K562 (cell line): ENCODE measurements around the gene PPP2R1B. TPM values are rescaled to one million over a fixed set of nuclear protein-coding genes. Genes with fewer than 3 reads are reported as not detected.

Source experiments
- CREB5 ChIP-seq: fragments of 250-450 bp; sonication (Bioruptor Pico); IDR thresholded peaks from 2 replicates; pipeline ENCODE4 v1.5.0; 2020; ENCODE audit warnings: mild to moderate bottlenecking
- FOSL1 ChIP-seq: fragments of 200-800 bp; sonication (Bioruptor generic); conservative IDR thresholded peaks from 2 replicates; pipeline ENCODE4 v1.6.1; 2016; ENCODE audit warnings: missing genetic modification characterization, missing compliant biosample characterization
- GABPA ChIP-seq: fragments of 200-800 bp; sonication (Bioruptor generic); conservative IDR thresholded peaks from 2 replicates; pipeline ENCODE4 v1.6.1; 2016; ENCODE audit warnings: low read depth, missing genetic modification characterization, missing compliant biosample characterization
- MAFK ChIP-seq: IDR thresholded peaks from 2 replicates; pipeline ENCODE4 v1.6.1; 2011; ENCODE audit warnings: low read length, improper control_type of control experiment
- MEF2A ChIP-seq: IDR thresholded peaks from 2 replicates; pipeline ENCODE4 v1.6.1; 2011; ENCODE audit warnings: low read depth, mild to moderate bottlenecking, low read length, moderate library complexity; ENCODE audit not compliant: control insufficient read depth
- POLR2AphosphoS5 ChIP-seq: IDR thresholded peaks from 2 replicates; pipeline ENCODE4 v1.6.1; 2011; ENCODE audit warnings: mild to moderate bottlenecking, low read depth, low read length, moderate library complexity; ENCODE audit not compliant: control insufficient read depth, insufficient read depth
- TAF1 ChIP-seq: IDR thresholded peaks from 2 replicates; pipeline ENCODE4 v1.6.1; 2011; ENCODE audit warnings: mild to moderate bottlenecking, low read length, moderate library complexity; ENCODE audit not compliant: insufficient read depth, control insufficient read depth, severe bottlenecking; ENCODE audit errors: extremely low read depth
- TCF3 ChIP-seq: sonication (generic); formaldehyde crosslinking; IDR thresholded peaks from 2 replicates; pipeline ENCODE4 v1.4.0; 2020; ENCODE audit warnings: mild to moderate bottlenecking, missing genetic modification reagents
- ZBED1 ChIP-seq: IDR thresholded peaks from 2 replicates; pipeline ENCODE4 v1.6.1; 2014
- ZFPM2 ChIP-seq: fragments of 250-450 bp; sonication (Bioruptor Pico); IDR thresholded peaks from 2 replicates; pipeline ENCODE4 v1.5.1; 2022; ENCODE audit warnings: mild to moderate bottlenecking
- ZNF175 ChIP-seq: fragments of 200-800 bp; sonication (Bioruptor generic); IDR thresholded peaks from 2 replicates; pipeline ENCODE4 v1.6.1; 2016; ENCODE audit warnings: low read depth, mild to moderate bottlenecking, missing genetic modification characterization, missing compliant biosample characterization
- ZNF696 ChIP-seq: fragments of 250-450 bp; sonication (Bioruptor Pico); conservative IDR thresholded peaks from 2 replicates; pipeline ENCODE4 v1.4.0; 2020; ENCODE audit warnings: mild to moderate bottlenecking, moderate library complexity
- ZNF699 ChIP-seq: fragments of 250-450 bp; sonication (Bioruptor Pico); IDR thresholded peaks from 2 replicates; pipeline ENCODE4 v1.8.0; 2021; ENCODE audit warnings: mild to moderate bottlenecking, moderate library complexity; ENCODE audit not compliant: insufficient replicate concordance
- polyA plus RNA-seq, 8 experiments: library from polyadenylated mRNA; depleted of rRNA in 4 of 8; stranded (reverse) in 5 of 8; unstranded in 3 of 8; fragments of >200 nt; fragmentation: Nextera tagmentation in 2 of 8; fragmentation: Illumina TruSeq in 1 of 8; extraction: Ambion mirVana in 2 of 8; extraction: Trizol in 1 of 8; gene quantifications; 2 replicates each; pipeline versions ENCODE4 v1.2.1 to v1.2.3, GENCODE V29; 2011 to 2014; ENCODE audit warnings: inconsistent platforms in 1 of 8, missing spikeins in 1 of 8
- total RNA-seq, 7 experiments: library from RNA; depleted of rRNA in 6 of 7; stranded (reverse); fragments of >200 nt in 6 of 7; fragmentation: Illumina TruSeq in 2 of 7; extraction: Trizol in 2 of 7; gene quantifications; 2 replicates each; pipeline versions ENCODE4 v1.2.1 to v1.2.3, GENCODE V29; 2011 to 2021; ENCODE audit warnings: low replicate concordance in 1 of 7
- TF ChIP-seq, protein P1 (sequence below), 2 experiments: fragments of 450-650 bp in 1 of 2; IDR thresholded peaks; 2 replicates each; pipeline ENCODE4 v1.6.1; 2011 to 2017; ENCODE audit warnings: low read depth in 2 of 2, antibody characterized with exemption in 1 of 2, borderline replicate concordance in 1 of 2, low read length in 1 of 2, mild to moderate bottlenecking in 1 of 2, mixed read lengths in 1 of 2; ENCODE audit not compliant: control insufficient read depth in 1 of 2
- TF ChIP-seq, protein P2 (sequence below): IDR thresholded peaks from 3 replicates; pipeline ENCODE4 v1.6.1; 2011; ENCODE audit warnings: borderline replicate concordance, mild to moderate bottlenecking, moderate library complexity; ENCODE audit not compliant: insufficient read length; ENCODE audit errors: extremely low read depth
- TF ChIP-seq, protein P3 (sequence below): fragments of 450-650 bp; conservative IDR thresholded peaks from 2 replicates; pipeline ENCODE4 v1.6.1; 2016; ENCODE audit warnings: missing genetic modification characterization, low read depth, mild to moderate bottlenecking, missing compliant biosample characterization, moderate library complexity

Gene PPP2R1B
- total and polyA plus RNA-seq, 9 of the 15 experiments (the other 6 are each of a cell fraction or from before 2014, with no cell fraction given): 24.6 to 68.5 (median 39.8) TPM

GRCh38 chr11:111698852-111699559, 67.2 kb downstream of the PPP2R1B start (continued):
- TF ChIP-seq, protein P1, sequence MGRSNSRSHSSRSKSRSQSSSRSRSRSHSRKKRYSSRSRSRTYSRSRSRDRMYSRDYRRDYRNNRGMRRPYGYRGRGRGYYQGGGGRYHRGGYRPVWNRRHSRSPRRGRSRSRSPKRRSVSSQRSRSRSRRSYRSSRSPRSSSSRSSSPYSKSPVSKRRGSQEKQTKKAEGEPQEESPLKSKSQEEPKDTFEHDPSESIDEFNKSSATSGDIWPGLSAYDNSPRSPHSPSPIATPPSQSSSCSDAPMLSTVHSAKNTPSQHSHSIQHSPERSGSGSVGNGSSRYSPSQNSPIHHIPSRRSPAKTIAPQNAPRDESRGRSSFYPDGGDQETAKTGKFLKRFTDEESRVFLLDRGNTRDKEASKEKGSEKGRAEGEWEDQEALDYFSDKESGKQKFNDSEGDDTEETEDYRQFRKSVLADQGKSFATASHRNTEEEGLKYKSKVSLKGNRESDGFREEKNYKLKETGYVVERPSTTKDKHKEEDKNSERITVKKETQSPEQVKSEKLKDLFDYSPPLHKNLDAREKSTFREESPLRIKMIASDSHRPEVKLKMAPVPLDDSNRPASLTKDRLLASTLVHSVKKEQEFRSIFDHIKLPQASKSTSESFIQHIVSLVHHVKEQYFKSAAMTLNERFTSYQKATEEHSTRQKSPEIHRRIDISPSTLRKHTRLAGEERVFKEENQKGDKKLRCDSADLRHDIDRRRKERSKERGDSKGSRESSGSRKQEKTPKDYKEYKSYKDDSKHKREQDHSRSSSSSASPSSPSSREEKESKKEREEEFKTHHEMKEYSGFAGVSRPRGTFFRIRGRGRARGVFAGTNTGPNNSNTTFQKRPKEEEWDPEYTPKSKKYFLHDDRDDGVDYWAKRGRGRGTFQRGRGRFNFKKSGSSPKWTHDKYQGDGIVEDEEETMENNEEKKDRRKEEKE (IDR thresholded peaks at IDR 0.05; ENCODE audit: borderline replicate concordance in 1 of 2, control insufficient read depth in 1 of 2, low read depth in 2 of 2, low read length in 1 of 2): no peak
- TF ChIP-seq ZNF696 (CRISPR knock-in tag) (no peak), POLR2AphosphoS5 (peak; percentile 70), ZNF175 (CRISPR knock-in tag) (no peak), ZBED1 (no peak), TAF1 (peak; percentile 24), ZFPM2 (no peak), FOSL1 (peak; percentile 96), ZNF699 (CRISPR knock-in tag) (no peak), CREB5 (CRISPR knock-in tag) (no peak), TCF3 (peak; percentile 89), MEF2A (no peak), MAFK (no peak), GABPA (no peak)
- TF ChIP-seq, protein P2, sequence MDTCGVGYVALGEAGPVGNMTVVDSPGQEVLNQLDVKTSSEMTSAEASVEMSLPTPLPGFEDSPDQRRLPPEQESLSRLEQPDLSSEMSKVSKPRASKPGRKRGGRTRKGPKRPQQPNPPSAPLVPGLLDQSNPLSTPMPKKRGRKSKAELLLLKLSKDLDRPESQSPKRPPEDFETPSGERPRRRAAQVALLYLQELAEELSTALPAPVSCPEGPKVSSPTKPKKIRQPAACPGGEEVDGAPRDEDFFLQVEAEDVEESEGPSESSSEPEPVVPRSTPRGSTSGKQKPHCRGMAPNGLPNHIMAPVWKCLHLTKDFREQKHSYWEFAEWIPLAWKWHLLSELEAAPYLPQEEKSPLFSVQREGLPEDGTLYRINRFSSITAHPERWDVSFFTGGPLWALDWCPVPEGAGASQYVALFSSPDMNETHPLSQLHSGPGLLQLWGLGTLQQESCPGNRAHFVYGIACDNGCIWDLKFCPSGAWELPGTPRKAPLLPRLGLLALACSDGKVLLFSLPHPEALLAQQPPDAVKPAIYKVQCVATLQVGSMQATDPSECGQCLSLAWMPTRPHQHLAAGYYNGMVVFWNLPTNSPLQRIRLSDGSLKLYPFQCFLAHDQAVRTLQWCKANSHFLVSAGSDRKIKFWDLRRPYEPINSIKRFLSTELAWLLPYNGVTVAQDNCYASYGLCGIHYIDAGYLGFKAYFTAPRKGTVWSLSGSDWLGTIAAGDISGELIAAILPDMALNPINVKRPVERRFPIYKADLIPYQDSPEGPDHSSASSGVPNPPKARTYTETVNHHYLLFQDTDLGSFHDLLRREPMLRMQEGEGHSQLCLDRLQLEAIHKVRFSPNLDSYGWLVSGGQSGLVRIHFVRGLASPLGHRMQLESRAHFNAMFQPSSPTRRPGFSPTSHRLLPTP: no peak
- TF ChIP-seq, protein P3, sequence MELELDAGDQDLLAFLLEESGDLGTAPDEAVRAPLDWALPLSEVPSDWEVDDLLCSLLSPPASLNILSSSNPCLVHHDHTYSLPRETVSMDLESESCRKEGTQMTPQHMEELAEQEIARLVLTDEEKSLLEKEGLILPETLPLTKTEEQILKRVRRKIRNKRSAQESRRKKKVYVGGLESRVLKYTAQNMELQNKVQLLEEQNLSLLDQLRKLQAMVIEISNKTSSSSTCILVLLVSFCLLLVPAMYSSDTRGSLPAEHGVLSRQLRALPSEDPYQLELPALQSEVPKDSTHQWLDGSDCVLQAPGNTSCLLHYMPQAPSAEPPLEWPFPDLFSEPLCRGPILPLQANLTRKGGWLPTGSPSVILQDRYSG (tag): no peak
